Measurements from ENCODE around the gene FAR2. TPM values are rescaled to one million over a fixed set of nuclear protein-coding genes. Genes with fewer than 3 reads are reported as not detected.

FAR2 gene
- total RNA-seq, 1 donor from 2014 or later, result 12.5 TPM

DNA sequence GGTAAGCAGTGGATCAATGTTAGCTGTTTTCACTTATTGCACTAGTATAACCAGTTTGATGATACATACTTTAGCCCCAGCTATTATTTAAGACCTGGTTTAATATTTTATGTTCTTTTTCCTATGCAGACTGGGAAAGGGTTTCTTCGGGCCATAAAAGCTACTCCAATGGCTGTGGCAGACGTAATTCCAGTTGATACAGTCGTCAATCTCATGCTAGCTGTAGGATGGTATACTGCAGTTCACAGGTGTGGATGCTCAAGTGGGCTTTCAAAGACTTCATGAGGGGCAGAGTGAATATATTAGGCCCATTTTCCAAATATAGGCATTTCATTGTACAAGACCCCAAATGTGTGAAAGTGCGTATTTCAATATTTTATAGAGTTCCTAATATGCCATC lies 161.8 kb downstream of the FAR2 start:
- Histone ChIP-seq H3K36me3 (ENCODE audit: control insufficient read depth in 3 of 3, insufficient read depth in 3 of 3, low read length in 3 of 3) (no peaks in the 10 kb centered on the region), H3K27ac (ENCODE audit: low read depth, low read length) (no peak overlapping the region), H3K9ac (ENCODE audit: low read depth in 1 of 3, low read length in 3 of 3) (no peak overlapping the region), H3K4me1 (ENCODE audit: control insufficient read depth in 3 of 3, insufficient read depth in 3 of 3, low read length in 3 of 3) (no peaks in the 10 kb centered on the region), H3K9me3 (ENCODE audit: control insufficient read depth in 3 of 3, low read length in 3 of 3) (no peaks in the 10 kb centered on the region), H3K27me3 (ENCODE audit: control insufficient read depth in 3 of 3, insufficient read depth in 3 of 3, low read length in 3 of 3) (no peaks in the 10 kb centered on the region), H3K4me3 (ENCODE audit: low read length in 3 of 3) (no peak overlapping the region)

DNA sequence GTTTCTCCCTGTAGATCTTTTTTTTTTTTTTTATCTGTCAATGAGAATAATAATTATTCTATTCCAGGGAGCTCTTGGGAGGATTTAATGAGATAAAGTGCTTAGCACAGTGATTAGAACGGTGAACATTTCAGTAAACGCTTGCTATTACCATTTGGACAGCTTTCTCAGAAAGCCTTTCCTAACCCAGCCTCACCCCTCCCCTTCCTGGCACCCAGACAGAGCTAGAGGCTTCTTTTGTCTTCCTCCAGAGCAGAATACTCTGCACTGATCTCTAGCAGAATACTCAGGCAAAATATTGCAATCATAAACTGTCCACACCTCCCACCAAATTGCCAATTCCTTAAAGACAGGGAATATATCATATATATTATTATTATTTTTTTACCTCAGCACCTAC lies 165.3 kb downstream of the FAR2 start:
- Histone ChIP-seq H3K4me1 (ENCODE audit: control insufficient read depth in 3 of 3, insufficient read depth in 3 of 3, low read length in 3 of 3) (peaks cover 0 to 2% (median 0%) of the 10 kb centered on the region in 3 donors), H3K9ac (ENCODE audit: low read depth in 1 of 3, low read length in 3 of 3) (no peak overlapping the region), H3K36me3 (ENCODE audit: control insufficient read depth in 3 of 3, insufficient read depth in 3 of 3, low read length in 3 of 3) (no peaks in the 10 kb centered on the region), H3K27me3 (ENCODE audit: control insufficient read depth in 3 of 3, insufficient read depth in 3 of 3, low read length in 3 of 3) (no peaks in the 10 kb centered on the region), H3K4me3 (ENCODE audit: low read length in 3 of 3) (no peak overlapping the region), H3K27ac (ENCODE audit: low read depth, low read length) (no peak overlapping the region), H3K9me3 (ENCODE audit: control insufficient read depth in 3 of 3, low read length in 3 of 3) (no peaks in the 10 kb centered on the region)

DNA sequence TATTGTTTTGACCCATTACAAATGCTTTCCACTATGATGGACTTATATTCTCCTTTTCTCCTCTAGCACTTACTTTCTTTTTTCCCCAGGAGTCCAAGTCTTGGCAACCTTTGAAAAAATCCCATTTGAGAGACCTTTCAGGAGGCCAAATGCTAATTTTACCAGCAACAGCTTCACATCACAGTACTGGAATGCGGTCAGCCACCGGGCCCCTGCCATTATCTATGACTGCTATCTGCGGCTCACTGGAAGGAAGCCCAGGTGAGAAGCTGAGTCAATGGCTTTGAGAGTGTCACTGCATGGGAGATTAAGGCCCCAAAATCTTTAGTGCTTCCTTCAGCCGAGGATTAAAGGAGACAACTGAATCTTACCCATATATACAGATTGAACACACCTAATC lies 167.7 kb downstream of the FAR2 start:
- H3K27me3 ChIP-seq (ENCODE audit: control insufficient read depth in 3 of 3, insufficient read depth in 3 of 3, low read length in 3 of 3), result no peaks in the 10 kb centered on the region
- H3K4me1 ChIP-seq (ENCODE audit: control insufficient read depth in 3 of 3, insufficient read depth in 3 of 3, low read length in 3 of 3), result peaks cover 0 to 2% (median 0%) of the 10 kb centered on the region in 3 donors
- no peak overlapping the region for H3K4me3 ChIP-seq (ENCODE audit: low read length in 3 of 3)
- H3K9ac ChIP-seq (ENCODE audit: low read depth in 1 of 3, low read length in 3 of 3), result no peak overlapping the region
- H3K9me3 ChIP-seq (ENCODE audit: control insufficient read depth in 3 of 3, low read length in 3 of 3), result no peaks in the 10 kb centered on the region
- no peaks in the 10 kb centered on the region for H3K36me3 ChIP-seq (ENCODE audit: control insufficient read depth in 3 of 3, insufficient read depth in 3 of 3, low read length in 3 of 3)
- no peak overlapping the region for H3K27ac ChIP-seq (ENCODE audit: low read depth, low read length)

DNA sequence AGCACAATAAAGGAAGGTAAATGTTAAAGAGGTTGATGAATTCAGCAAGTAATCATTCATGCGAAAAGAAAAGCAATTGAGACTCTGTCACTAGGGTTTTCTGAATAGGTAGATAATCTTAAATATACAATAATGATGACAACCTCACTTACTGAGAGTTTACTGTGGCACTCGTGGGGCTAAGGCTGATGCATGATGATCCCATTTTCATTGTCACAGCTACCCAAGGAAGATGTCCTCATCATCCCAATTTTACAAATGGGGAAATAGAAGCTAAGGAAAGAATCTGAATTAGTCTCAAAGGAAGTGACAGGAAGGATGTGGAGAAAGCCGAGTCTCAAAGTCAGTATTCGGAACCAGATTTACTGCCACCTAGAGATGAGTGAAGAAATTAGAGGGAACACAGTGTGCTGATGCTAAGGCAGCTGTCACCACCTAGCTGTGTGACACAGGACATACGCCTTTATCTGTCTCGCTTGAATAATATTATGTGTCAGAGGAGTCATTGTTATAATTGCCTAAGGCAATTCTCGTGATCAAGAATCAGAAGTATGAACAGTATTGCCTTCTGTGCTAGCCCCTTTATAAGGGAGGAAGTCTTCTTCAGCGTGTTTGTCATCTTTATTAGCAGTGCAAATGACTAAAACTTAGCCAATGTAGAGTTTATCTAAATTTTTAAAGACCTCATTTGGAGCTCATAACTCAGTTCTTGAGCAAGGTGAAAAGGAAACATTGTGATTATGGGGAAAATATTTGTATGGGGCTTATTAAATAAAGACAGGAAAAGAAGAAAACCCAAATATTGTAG lies 168.7 kb downstream of the FAR2 start:
- Histone ChIP-seq H3K4me3 (ENCODE audit: low read length in 3 of 3) (no peak overlapping the region), H3K9me3 (ENCODE audit: control insufficient read depth in 3 of 3, low read length in 3 of 3) (no peaks in the 10 kb centered on the region), H3K4me1 (ENCODE audit: control insufficient read depth in 3 of 3, insufficient read depth in 3 of 3, low read length in 3 of 3) (peaks cover 0 to 2% (median 0%) of the 10 kb centered on the region in 3 donors), H3K27ac (ENCODE audit: low read depth, low read length) (no peak overlapping the region), H3K27me3 (ENCODE audit: control insufficient read depth in 3 of 3, insufficient read depth in 3 of 3, low read length in 3 of 3) (no peaks in the 10 kb centered on the region), H3K36me3 (ENCODE audit: control insufficient read depth in 3 of 3, insufficient read depth in 3 of 3, low read length in 3 of 3) (no peaks in the 10 kb centered on the region), H3K9ac (ENCODE audit: low read depth in 1 of 3, low read length in 3 of 3) (no peak overlapping the region)

DNA sequence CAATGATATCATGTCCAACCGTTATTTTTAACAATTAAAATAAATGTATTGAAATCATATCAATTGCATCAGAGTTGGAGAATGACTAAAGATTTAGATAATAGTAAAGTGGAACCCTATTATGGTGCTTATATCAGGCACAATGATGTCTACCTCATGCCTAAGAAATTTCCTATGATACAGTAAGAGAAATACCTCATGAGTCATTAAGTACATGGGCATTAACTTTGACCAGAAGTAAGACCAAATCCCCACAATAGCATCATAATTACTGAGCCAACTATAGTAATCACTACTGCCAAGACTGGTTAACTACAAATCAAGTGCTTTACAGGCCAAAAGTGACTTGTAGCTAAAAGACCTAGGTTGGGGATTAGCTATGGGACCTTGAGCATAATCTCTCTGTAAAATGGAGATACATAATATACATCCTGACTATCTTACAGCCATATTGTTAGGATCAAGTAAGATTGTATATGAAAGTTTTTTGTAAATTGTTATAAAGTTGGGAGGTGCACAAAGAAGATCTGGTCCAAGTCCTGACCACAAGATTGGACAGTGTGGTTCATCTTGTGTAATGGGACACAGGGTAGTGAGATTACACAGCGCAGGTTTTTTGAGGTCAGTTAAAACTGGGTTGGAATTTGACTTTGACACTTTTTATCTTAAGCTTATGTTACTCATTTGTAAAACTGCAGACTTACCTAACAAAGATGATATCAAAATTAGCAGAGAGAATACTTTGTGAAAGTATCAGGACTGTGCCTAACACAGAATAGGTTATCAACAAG lies 171.4 kb downstream of the FAR2 start:
- Histone ChIP-seq H3K4me3 (ENCODE audit: low read length in 3 of 3) (no peak overlapping the region), H3K9me3 (ENCODE audit: control insufficient read depth in 3 of 3, low read length in 3 of 3) (no peaks in the 10 kb centered on the region), H3K4me1 (ENCODE audit: control insufficient read depth in 3 of 3, insufficient read depth in 3 of 3, low read length in 3 of 3) (peaks cover 0 to 2% (median 0%) of the 10 kb centered on the region in 3 donors), H3K27me3 (ENCODE audit: control insufficient read depth in 3 of 3, insufficient read depth in 3 of 3, low read length in 3 of 3) (no peaks in the 10 kb centered on the region), H3K36me3 (ENCODE audit: control insufficient read depth in 3 of 3, insufficient read depth in 3 of 3, low read length in 3 of 3) (no peaks in the 10 kb centered on the region), H3K27ac (ENCODE audit: low read depth, low read length) (no peak overlapping the region), H3K9ac (ENCODE audit: low read depth in 1 of 3, low read length in 3 of 3) (no peak overlapping the region)

DNA sequence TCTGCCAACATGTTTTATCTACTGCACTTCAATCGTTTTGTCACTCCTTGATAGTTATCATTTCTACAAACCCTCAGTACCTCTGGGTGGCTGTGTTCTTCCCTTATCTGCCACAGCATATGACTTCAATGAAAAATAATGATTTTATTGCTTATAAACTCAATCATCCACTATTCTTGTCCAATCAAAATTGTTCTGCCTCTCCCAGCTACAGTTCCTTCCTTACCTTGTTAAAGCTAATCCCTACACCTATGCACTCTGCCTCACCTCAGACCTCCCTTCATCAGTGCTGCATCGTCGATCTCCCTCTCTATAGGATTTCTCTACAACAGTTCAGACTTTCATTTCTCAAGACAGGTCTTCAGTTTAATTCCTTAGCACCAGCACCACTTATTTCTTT lies 173.1 kb downstream of the FAR2 start:
- H3K36me3 ChIP-seq (ENCODE audit: control insufficient read depth in 3 of 3, insufficient read depth in 3 of 3, low read length in 3 of 3), result no peaks in the 10 kb centered on the region
- no peaks in the 10 kb centered on the region for H3K9me3 ChIP-seq (ENCODE audit: control insufficient read depth in 3 of 3, low read length in 3 of 3)
- H3K27me3 ChIP-seq (ENCODE audit: control insufficient read depth in 3 of 3, insufficient read depth in 3 of 3, low read length in 3 of 3), result no peaks in the 10 kb centered on the region
- no peak overlapping the region for H3K4me3 ChIP-seq (ENCODE audit: low read length in 3 of 3)
- H3K4me1 ChIP-seq (ENCODE audit: control insufficient read depth in 3 of 3, insufficient read depth in 3 of 3, low read length in 3 of 3), result peaks cover 0 to 2% (median 0%) of the 10 kb centered on the region in 3 donors
- H3K27ac ChIP-seq (ENCODE audit: low read depth, low read length), result no peak overlapping the region
- H3K9ac ChIP-seq (ENCODE audit: low read depth in 1 of 3, low read length in 3 of 3), result no peak overlapping the region

DNA sequence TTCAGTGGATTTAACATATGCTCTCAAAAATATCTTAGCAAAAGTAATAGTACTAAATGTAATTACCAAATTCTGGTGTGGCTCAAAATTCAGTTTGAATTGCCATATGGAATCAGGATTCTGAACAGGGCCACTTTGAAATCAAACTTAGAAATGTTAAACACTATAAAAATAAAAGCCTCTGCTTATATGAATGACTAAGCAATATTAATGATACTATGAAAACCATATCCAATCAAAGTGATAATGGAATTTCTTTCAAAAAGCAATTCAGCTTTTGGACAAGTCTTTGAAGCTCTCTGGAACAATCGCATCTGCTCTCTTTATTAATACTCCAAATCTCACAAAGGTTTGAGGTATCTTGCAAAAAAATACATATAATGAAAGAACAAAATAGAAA lies 180.3 kb downstream of the FAR2 start:
- Histone ChIP-seq H3K9ac (ENCODE audit: low read depth in 1 of 3, low read length in 3 of 3) (no peak overlapping the region), H3K36me3 (ENCODE audit: control insufficient read depth in 3 of 3, insufficient read depth in 3 of 3, low read length in 3 of 3) (no peaks in the 10 kb centered on the region), H3K4me3 (ENCODE audit: low read length in 3 of 3) (no peak overlapping the region), H3K9me3 (ENCODE audit: control insufficient read depth in 3 of 3, low read length in 3 of 3) (no peaks in the 10 kb centered on the region), H3K27ac (ENCODE audit: low read depth, low read length) (no peak overlapping the region), H3K27me3 (ENCODE audit: control insufficient read depth in 3 of 3, insufficient read depth in 3 of 3, low read length in 3 of 3) (no peaks in the 10 kb centered on the region), H3K4me1 (ENCODE audit: control insufficient read depth in 3 of 3, insufficient read depth in 3 of 3, low read length in 3 of 3) (no peaks in the 10 kb centered on the region)

DNA sequence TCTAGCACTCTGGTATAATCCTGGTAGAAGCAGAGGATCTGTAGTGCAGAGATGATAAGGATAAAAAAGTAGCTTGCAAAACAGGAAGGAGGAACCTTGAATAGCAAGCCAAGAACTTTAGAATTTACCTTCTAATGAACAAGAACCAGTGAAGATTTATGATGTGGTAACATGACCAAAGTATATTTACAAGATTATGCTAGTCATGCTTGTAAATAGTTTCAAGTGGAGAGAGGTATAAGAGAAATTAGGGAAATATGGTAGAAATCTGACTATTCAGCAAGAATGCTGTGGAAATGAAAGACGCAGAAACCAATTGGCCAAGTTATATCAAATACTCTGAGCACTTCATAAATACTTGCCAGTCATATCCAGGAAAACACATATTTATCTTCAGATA lies 184.1 kb downstream of the FAR2 start:
- H3K9me3 ChIP-seq (ENCODE audit: control insufficient read depth in 3 of 3, low read length in 3 of 3), result no peaks in the 10 kb centered on the region
- no peaks in the 10 kb centered on the region for H3K4me1 ChIP-seq (ENCODE audit: control insufficient read depth in 3 of 3, insufficient read depth in 3 of 3, low read length in 3 of 3)

DNA sequence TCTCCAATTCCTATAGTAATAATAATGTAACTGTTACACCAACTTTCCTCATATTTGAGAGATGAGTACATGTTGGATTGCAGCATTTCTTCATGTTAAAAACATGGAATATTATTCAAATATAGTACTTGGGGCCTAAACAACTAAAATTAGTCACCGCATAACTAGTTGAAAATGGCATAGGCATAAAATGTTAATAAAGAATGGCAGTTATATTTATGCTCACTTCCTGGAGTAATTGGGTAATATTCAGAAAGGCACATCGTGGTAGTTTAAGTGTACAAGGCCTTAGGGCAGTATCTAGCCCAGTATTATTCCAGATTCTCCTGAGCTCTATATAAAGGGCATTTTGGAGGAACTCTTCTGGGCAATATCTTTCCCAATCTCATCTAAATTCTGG lies 185.9 kb downstream of the FAR2 start:
- peaks cover 0 to under 1% (median 0%) of the 10 kb centered on the region in 3 donors for H3K36me3 ChIP-seq (ENCODE audit: control insufficient read depth in 3 of 3, insufficient read depth in 3 of 3, low read length in 3 of 3)
- H3K27ac ChIP-seq (ENCODE audit: low read depth, low read length), result no peak overlapping the region
- H3K4me1 ChIP-seq (ENCODE audit: control insufficient read depth in 3 of 3, insufficient read depth in 3 of 3, low read length in 3 of 3), result no peaks in the 10 kb centered on the region
- H3K9me3 ChIP-seq (ENCODE audit: control insufficient read depth in 3 of 3, low read length in 3 of 3), result no peaks in the 10 kb centered on the region
- H3K27me3 ChIP-seq (ENCODE audit: control insufficient read depth in 3 of 3, insufficient read depth in 3 of 3, low read length in 3 of 3), result no peaks in the 10 kb centered on the region
- no peak overlapping the region for H3K9ac ChIP-seq (ENCODE audit: low read depth in 1 of 3, low read length in 3 of 3)
- H3K4me3 ChIP-seq (ENCODE audit: low read length in 3 of 3), result no peak overlapping the region

More for the DNA sequence above, 184.1 kb downstream of the FAR2 start:
- H3K27ac ChIP-seq (ENCODE audit: low read depth, low read length), result no peak overlapping the region
- no peaks in the 10 kb centered on the region for H3K36me3 ChIP-seq (ENCODE audit: control insufficient read depth in 3 of 3, insufficient read depth in 3 of 3, low read length in 3 of 3)
- no peaks in the 10 kb centered on the region for H3K27me3 ChIP-seq (ENCODE audit: control insufficient read depth in 3 of 3, insufficient read depth in 3 of 3, low read length in 3 of 3)
- H3K9ac ChIP-seq (ENCODE audit: low read depth in 1 of 3, low read length in 3 of 3), result no peak overlapping the region
- H3K4me3 ChIP-seq (ENCODE audit: low read length in 3 of 3), result no peak overlapping the region

DNA sequence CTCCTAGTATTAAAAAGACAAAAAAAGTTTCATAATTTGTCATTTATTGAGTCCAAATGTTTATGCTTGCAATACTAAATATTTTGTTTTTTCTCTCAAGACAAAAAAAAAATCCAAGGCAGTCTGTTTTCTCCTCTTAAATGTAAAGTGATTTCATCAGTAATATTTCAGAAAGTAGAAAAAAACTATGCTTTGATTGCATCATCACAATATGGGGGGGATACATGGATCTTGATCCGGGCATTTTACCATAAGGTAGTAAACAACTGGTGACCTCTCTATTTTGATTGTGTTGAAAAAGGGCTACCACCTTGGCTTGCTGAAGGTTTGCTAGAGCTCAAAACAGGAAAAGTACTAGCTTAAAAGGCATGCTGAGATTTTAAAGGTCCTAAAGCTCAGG lies 188.2 kb downstream of the FAR2 start:
- H3K27ac ChIP-seq (ENCODE audit: low read depth, low read length), result no peak overlapping the region
- H3K9ac ChIP-seq (ENCODE audit: low read depth in 1 of 3, low read length in 3 of 3), result peak overlapping the region in 1 of 3 donors; percentile 21
- H3K36me3 ChIP-seq (ENCODE audit: control insufficient read depth in 3 of 3, insufficient read depth in 3 of 3, low read length in 3 of 3), result peaks cover 5 to 8% (median 8%) of the 10 kb centered on the region in 3 donors
- H3K9me3 ChIP-seq (ENCODE audit: control insufficient read depth in 3 of 3, low read length in 3 of 3), result no peaks in the 10 kb centered on the region
- H3K27me3 ChIP-seq (ENCODE audit: control insufficient read depth in 3 of 3, insufficient read depth in 3 of 3, low read length in 3 of 3), result no peaks in the 10 kb centered on the region
- no peaks in the 10 kb centered on the region for H3K4me1 ChIP-seq (ENCODE audit: control insufficient read depth in 3 of 3, insufficient read depth in 3 of 3, low read length in 3 of 3)
- H3K4me3 ChIP-seq (ENCODE audit: low read length in 3 of 3), result no peak overlapping the region
